NCI-H2227 treated with DMSO at 0.1 percent for 48 hours (cell line): ENCODE measurements around the gene UCP2.

ENCODE experiments used
- DNase-seq: peaks from one replicate; lab custom pipeline; 2025; lab: John Stamatoyannopoulos, UW

The UCP2 gene

DNA sequence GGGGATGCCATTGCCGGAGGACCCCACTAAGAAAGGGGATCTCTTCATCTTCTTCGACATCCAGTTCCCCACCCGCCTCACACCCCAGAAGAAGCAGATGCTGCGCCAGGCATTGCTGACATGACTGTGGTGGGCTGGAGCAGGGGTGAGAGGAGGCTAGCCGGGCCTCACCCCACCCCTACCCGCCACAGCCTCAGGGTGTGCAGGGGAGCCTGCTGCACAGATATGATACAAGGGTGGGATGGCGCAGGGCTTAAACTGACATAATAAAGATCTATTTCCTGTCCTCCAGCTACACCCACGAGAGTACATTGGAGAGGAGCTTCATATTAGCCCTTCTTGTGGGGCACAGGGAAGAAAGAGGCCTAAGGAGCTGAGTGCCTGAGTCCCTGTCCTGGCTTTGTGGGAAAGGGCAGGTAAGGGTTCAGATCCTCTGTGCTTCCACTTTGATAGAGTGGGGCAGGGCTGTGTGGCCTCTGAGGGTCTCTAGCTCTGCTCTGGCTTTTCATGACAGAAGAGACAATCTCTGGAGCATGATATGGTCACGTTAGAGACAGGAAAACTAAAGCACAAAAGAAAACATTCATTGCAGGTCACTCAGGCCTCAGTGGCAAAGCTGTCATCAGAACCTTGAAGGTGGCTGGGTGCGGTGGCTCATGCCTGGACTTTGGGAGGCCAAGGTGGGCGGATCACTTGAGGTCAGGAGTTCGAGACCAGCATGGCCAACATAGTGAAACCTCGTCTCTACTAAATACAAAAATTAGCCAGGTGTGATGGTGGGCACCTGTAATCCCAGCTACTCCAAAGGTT is 12.4 kb downstream of the UCP2 start:
- no peak for DNase-seq

DNA sequence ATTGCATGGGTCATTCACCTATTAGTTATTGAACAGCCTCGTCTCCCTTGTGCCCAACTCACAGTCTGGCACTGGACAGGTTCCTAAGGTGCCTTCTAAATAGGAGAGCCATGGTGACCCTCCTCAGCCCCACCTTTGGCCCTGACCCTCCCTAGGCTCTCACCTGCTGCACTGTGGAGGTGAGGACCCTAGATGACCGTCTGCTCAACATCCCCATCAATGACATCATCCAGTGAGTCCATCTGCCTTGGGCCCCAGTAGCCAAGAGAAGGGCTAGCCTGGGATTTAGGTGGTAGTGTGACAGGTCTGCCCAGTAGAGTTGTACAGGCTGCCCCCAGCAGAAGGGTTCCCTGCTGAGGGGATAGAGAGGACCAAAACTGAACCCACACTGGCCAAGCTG is 13.6 kb downstream of the UCP2 start:
- DNase-seq, result no peak

DNA sequence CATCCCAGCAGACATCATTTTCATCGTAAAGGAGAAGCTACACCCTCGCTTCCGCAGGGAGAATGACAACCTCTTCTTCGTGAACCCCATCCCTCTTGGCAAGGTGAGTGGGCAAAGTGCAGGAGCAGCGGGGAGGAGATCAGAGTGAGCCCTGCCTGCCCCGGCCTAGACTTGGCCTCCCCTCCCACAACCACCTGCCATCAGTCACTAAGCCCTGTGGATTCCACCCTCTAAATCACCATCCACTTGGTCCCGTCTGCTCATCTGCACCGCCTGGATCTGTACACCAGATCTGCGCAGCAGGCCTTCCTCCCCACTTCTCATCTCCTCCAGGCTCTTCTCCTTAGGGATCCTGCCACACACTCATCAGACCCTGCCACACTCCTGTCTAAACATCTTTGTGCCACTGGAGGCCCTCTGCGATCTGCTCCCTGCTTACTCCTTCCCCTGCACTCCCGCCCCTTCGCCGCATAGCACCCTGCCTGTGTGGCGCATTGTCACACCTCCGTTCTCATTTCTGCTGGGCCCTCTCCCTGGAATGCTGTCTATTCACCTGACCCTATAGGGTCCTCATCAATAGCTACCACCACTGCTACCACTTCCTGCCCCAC is 14.2 kb downstream of the UCP2 start:
- no peak for DNase-seq

DNA sequence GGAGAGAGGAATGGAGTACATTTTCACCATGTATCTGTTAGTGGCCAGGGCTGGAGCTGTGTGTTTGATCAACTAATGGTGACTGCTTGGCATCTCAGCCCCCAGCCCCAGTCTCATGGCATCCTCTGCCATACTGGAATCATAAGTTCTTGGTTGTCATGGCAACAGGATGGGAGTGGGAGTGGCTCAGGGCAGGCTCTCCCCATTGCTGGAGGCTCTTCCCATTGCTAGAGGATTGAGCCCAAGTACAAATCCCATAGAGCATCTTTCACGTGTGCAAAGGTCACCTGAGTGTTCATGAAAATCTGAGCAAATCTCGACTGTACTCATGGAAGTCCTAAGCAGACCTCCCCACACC is 16.9 kb downstream of the UCP2 start:
- DNase-seq, result no peak

DNA sequence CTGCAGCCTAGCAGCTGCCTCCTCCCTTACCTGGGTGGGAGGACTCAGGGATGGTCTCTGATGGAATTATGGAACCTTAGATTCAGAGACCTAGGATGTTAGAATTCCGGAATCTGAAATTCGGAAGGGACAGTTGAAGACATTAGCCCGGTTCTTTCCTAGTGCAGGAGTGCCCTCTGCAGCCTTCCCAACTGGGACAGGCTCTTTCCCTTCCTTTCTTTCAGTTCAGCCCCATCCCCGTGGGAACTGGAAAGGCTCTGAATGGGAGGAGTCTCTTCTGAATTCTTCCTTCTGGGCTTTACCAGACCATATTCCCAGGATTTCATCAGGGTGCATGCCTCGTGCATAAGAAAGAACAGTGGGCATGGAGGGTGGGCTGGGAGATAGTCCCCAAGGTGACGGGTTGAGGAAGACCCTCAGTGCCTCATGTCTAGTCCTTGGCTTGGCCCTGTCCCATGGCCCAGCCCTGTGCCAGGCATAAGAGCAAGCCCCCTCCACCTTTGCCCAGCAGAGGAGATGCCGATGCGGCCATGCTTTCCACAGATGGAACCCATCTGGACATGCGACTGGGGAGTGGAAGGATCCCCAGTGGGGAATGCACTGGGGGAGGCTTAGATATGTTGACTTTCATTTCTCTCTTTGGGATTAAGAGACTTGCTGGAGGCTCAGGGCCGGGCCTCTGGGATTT is 17.4 kb downstream of the UCP2 start:
- no peak for DNase-seq

DNA sequence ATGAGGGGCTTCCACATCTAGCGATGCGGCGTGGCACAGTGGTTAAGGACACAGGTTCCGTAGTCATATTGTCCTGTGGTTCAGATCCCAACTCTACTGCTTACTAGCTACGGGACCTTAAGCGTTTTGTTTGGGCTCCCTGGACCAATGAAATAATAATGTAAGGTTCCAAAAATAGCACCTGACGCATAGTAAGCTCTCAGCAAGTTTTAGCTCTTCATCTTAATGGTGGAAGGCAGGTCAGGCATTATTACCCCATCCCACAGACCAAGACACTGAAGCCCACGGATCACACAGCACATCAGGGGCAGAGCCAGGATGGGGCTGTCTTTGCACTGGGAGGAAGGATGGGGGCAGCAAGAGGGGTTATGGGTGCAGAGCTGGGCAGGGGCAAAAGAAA is 18.8 kb downstream of the UCP2 start:
- DNase-seq, result no peak

DNA sequence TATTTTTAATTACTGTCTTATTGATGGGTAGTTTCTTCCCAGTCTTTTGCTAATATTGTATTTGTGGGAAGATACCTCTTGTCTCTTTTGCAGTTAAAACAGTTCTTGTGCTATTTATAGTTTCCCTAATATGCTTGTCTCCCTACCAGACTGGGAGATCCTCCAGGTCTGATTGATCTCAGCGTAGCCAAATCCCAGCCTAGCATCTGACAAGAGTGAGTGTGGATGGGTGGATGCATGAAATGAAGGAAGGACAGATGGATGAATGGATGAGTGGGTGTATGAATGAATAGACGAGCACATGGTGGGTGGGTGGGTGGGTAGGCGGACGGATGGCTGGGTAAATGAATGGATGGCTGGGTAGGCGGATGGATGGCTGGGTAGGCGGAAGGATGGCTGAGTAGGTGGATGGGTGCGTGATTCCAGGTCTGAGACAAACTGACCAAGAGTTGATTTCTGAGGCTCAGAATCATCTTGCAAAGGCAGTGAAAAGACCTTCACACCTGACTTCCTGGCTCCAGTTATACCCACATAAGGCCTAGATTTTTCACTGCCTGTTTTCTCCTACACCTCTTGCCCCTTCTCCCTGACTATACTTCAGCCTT is 20.4 kb downstream of the UCP2 start:
- no peak for DNase-seq

DNA sequence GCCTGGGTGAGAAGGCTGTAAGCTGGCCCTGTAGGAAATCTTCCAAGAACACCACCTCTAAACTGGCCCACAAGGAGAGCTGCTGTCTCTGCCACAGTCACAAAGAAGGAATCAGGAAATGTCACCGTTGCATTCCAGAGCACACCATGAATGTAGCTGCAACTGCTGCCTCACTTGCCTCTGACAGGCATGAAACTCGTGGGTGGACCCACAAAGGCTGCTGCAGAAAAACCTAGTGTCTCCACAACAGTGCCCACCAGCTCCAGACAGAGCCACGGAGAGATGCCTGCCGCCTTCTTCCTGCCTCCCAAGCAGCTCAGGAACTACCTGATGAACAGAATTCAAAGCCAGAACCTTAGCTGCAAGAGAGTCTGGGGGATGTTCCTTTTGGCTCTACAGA is 21.3 kb downstream of the UCP2 start:
- no peak for DNase-seq

DNA sequence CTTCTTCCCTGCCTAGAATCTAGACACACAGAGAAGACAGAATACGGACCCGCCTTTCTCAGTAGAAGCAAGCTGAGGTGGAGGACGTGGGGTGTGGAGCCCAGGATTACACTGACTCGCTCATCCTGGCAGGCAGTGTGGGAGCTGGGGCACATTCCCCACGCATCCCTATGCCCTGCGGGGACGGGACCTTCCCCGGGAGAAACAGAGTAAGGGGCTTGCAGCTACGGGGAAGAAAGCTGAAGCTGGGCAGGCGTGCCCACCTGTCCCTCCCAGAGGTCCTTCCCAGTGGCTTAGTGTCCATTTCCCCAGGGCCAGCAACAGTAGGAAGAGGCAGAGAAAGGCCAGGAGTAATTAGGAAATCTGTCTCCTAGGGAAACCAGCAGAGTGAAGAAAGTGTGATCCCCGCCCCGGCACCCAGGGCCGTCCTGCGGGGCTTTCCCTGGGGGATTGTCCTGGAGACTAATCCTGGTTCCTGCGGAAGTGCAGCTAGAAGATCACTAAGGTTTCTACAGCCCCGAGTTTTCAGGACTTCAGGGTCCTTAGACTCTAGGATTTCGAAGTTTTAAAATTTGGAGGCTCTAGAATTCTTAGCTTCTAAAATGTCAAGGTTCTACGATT is 24.0 kb downstream of the UCP2 start:
- no peak for DNase-seq

DNA sequence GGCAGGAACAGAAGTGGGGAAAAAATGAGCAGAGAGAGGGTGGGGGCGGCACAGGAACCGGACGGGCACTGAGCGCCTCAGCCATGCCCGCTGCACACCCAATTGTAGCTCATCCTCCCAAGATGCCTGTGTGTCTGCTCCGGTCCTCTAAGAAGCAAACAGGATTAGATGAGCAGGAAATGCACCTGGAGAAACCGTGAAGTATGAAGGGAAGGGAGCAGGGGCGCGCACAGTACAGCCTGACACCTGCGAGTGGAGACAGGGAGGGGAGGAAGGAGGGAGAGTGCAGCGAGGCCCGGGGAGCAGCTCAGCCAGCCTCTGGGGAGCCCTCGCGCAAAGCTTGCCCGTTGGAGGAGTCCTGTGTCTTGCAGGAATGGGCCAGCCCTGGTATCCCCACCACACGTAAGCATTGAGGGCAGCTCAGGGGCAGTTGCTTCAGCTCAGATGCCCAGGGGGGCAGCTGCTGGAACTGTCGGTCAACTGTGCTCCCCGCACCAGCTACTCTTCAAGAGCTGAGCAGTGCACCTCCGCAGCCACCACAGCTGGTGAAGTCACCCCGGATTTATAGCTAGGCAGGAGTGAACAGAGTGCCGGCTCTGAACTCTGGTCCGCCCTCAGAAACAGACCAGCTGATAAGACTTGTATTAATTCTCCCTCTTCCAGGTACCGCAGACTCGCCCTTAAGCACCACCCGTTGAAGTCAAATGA is 24.8 kb downstream of the UCP2 start:
- DNase-seq, result no peak

DNA sequence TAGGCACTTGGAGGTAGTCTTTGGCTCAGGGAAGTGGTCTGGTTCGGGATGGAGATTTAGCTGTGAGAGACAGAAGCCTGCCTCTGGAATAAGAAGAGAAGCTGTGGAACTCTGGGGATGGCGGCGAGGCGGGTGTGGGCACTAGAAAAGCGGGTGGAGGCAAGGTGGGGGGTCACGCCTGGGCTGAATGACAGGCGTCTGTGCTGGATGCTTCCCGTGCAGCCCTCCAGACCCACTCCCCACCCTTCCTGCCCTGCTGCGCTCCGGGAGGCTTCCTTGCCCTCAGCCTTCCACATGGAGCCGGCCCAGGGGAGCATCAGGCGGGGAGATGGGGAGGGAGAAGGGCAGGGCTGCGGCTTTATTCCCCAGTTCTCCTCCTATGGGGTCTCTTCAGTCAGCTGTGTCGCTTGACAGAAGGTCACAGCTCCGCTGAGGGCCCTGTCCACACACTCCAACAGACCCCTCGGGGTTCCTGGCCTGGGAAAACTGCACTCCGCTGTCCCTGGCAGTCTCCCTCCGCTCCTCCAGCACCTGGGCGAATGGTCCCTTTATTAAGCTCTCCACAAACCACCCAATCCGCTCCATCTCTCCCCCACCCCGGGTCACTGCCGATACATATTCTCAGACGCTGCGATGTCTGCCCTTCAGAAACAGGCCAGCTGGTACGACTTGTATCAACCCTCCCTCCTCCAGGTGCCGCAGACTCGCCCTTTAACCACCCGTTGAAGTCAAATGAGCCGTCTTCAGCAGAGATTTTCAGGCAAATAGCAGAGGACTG is 25.6 kb downstream of the UCP2 start:
- DNase-seq, result peak; percentile 19

DNA sequence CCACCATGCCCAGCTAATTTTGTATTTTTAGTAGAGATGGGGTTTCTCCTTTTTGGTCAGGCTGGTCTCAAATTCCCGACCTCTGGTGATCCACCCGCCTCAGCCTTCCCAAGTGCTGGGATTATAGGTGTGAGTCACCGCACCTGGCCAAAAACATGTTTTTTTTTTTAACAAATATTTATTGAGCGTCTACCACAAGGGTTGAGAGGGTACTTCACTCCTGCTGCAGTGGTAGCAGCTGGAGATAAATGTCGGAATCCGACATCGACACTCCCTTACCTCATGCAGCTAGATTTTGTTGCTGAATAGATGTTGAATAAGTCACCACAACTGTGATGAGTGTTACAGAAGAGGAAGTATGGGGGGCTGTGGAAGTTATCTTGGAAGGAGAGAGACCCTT is 30.8 kb downstream of the UCP2 start:
- no peak for DNase-seq

DNA sequence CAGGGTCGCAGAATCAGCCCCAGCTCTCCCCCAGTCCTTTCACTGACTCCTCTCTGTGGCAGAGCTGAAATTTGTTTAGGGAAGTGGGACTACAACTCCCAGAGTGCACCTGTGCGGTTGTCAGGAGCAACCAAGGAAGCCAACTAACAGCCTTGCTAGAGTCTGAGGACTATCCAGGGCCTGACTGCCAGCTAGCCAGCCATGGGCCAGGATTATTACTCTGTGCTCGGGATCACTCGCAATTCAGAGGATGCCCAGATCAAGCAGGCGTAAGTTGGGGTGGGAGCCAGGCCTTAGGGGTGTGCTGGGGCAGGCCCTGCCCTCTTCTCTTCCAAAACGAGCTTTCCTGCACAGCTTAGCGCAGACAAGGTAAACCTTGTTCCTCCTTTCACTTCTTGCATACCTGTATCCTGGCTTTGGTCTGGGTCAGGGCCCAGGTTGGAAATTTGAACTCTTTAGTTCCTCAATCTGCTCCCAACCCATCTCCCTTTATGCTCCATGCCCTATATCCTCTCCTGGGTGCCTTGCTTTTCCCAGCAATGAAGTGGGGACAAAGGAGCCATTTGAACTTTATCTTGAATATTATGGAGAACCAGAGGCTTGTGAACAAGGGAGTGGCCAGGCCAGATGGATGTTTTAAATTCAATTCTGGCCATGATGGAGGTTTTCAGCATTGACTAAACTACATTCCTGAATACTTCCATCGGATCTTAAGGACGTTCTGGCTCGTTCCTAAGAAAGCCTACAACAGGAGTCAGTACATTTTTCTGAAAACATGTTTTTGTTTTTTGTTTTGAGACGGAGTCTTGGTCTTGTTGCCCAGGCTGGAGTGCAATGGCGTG is 31.6 kb downstream of the UCP2 start, which contains the start of gene DNAJB13:
Gene DNAJB13 (plus strand): TSS at position 158 of the 842 bp plus-strand sequence. CDS start 44 bp downstream, at position 202.
- DNase-seq, result peak; percentile 12

DNA sequence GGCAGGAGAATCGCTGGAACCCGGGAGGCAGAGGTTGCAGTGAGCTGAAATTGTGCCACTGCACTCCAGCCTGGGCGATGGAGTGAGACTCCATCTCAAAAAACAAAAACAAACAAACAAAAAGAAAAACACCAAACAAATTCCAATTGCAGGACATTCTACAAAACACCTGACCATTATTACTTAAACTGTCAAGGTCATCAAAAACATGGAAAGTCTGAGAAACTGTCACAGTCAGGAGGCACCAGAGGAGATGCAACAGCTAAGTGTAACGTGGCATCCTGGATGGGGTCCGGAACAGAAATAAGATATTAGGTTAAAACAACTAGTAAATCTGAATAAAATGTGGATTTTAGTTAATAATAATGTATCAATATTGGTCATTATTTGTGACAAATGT is 32.7 kb downstream of the UCP2 start:
- no peak for DNase-seq

DNA sequence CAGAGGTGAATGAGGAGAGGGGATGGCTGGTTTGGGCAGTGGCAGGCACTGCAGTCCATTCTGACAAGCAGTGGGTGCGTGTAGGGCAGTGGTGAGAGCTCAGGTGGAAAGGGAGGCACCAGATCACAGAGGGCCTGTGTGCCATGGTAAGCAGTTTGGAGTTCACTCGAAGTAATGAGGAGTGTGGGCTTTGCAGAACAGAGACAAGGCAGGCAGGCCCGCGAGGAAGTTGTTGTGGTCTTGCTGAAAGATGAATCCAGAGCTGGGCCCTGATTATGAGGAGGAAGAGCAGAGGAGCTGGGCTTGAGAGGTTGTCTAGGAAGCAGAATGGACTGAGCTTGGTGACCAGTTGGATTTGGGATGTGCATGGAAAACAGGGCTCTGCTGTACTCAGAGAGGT is 33.4 kb downstream of the UCP2 start:
- no peak for DNase-seq

DNA sequence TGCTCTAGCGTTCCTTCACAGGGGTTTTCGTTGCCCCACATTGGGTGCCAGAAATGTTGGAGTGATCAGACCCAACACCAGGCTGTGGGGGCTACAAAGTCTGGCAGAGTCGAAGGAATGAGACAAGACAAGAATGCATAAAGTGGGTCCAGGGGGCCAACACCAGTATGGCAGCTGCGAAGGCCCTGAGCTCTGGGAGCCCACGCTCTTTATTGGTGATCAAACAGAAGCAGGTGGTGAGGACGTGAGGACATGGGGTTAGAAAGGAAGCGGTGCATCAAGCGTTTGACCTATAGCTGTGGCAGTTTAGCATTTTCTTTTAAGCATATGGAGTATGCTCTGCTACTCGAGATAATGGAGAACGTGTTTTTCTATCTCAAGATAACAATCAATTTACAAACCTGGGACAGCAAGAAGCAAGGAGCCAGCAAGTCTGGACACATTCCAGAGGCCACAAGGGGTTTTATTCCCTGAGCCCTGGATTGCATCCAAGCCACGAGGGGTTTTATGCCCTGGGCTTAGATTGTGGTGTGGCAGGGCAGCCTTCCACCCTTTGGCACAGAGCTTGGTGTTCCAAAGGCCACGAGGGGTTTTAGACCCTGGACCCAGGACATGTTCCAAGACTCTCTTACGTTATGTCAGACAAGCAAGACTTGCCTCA is 35.7 kb downstream of the UCP2 start:
- DNase-seq, result no peak

DNA sequence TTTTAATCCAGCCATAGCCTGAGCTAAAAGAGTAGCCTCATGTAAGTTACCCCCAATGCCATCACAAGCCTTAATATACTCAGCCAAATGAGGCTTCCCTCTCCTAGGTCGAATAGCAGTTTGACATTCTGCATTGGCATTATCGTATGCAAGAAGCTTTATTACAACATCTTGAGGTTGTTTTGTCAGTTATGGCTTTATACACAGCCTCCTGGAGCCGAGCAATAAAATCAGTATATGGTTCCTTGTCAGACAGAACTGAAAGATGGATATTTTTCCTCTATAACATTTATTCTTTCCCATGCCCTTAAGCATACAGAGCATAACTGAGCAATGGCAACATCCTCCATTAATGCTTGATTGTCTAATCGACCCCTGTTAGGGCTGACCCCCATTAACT is 37.2 kb downstream of the UCP2 start:
- DNase-seq, result no peak

DNA sequence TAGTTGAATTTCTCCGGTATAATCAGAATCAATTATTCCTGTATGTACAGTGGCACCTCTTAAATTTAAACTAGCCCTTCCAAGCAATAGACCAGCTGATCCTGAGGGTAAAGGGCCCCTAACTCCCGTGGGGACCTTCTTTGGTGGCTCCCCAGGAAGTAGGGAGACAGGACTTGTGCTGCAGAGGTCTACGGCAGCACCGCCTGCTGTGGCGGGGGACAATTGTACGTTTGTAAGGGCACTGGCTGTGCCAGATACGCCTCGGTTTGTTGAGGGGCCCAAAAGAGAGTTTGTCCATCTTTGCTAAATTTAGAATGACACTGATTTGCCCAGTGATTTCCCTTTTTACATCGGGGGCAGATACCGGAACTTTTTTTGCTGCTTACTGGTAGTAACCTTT is 37.7 kb downstream of the UCP2 start:
- no peak for DNase-seq

DNA sequence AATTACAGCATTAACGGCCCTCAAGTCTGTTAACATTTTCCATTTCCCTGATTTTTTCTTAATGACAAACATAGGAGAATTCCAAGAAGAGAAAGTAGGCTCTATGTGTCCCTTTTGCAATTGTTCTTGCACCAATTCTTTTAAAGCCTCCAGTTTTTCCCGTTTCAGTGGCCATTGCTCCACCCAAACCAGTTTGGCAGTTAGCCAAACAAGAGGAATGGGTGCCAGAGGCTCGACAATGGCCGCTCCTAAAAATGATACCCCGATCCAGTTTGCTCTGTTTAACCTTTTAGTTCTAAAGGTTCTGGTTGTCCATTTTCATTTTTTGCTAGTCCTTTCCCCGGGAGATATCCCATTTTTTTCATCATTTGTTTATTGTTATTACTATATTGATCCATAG is 38.6 kb downstream of the UCP2 start:
- no peak for DNase-seq

DNA sequence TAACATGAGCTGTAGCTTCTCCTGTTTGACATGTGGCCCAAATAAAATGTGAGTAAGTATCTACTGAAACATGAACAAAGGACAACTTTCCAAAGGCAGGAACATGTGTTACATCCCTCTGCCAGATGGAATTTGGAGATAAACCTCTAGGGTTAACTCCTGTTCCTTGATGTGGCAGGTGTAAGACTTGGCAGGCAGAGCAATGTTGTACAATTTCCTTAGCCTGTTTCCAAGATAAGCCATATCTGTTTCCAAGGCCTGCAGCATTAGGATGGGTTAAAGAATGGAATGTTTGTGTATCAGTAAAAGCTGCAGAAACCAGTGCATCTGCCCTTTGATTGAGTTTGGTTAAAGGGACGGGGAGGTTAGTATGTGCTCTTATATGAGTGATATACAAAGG is 40.6 kb downstream of the UCP2 start:
- no peak for DNase-seq
